WTC11 (cell line): ENCODE data around the gene SI. TPM values are rescaled to one million over a fixed set of nuclear protein-coding genes. Genes with fewer than 3 reads are reported as not detected.

Experiments
- ATAC-seq: fragments of 200-7000 bp; cut with Tn5 transposase; 2 replicates; pipeline ENCODE4 v1.10.0; 2021; ENCODE audit warnings: mild to moderate bottlenecking, moderate library complexity
- CTCF ChIA-PET: fragments of 300-600 bp; sonication (Branson Sonifier 250); formaldehyde crosslinking; loops from one replicate; lab custom pipeline; 2021; ENCODE audit warnings: antibody characterized with exemption; lab: Charles Lee
- POLR2A ChIA-PET: fragments of 350-600 bp; sonication (Branson Sonifier 250); formaldehyde crosslinking; loops from one replicate; lab custom pipeline; 2021; ENCODE audit warnings: antibody characterized with exemption; lab: Charles Lee
- DNase-seq: peaks from one replicate; pipeline ENCODE4 v3.0.0; 2021; ENCODE audit warnings: low spot score
- H3K27ac Mint-ChIP-seq: 2 replicates; pipeline ENCODE4 v1.8.0; 2021; ENCODE audit warnings: mixed read lengths
- H3K27me3 Mint-ChIP-seq: 2 replicates; pipeline ENCODE4 v1.8.0; 2021; ENCODE audit warnings: low read depth, mild to moderate bottlenecking, moderate library complexity, mixed read lengths
- H3K36me3 Mint-ChIP-seq: 2 replicates; pipeline ENCODE4 v1.8.0; 2021; ENCODE audit warnings: mixed read lengths
- H3K4me1 Mint-ChIP-seq: 2 replicates; pipeline ENCODE4 v1.8.0; 2022; ENCODE audit warnings: mixed read lengths
- H3K4me3 Mint-ChIP-seq: 2 replicates; pipeline ENCODE4 v1.8.0; 2021; ENCODE audit warnings: mild to moderate bottlenecking, moderate library complexity, mixed read lengths
- H3K9me3 Mint-ChIP-seq: 2 replicates; pipeline ENCODE4 v1.8.0; 2021; ENCODE audit warnings: mixed read lengths
- ATF1 ChIP-seq: sonication (generic); formaldehyde crosslinking; IDR thresholded peaks from 2 replicates; pipeline ENCODE4 v1.8.1; 2023; ENCODE audit warnings: mild to moderate bottlenecking, moderate library complexity, missing genetic modification reagents
- GTF2I ChIP-seq: fragments of 250-450 bp; sonication (Bioruptor Pico); conservative IDR thresholded peaks from 2 replicates; pipeline ENCODE4 v1.4.0; 2021; ENCODE audit warnings: mild to moderate bottlenecking
- HMGA2 ChIP-seq: fragments of 250-450 bp; sonication (Bioruptor Pico); IDR thresholded peaks from 2 replicates; pipeline ENCODE4 v1.4.0; 2021; ENCODE audit warnings: mild to moderate bottlenecking, moderate library complexity
- JAZF1 ChIP-seq: fragments of 250-450 bp; sonication (Bioruptor Pico); IDR thresholded peaks from 2 replicates; pipeline ENCODE4 v1.9.0; 2021; ENCODE audit warnings: moderate library complexity, mild to moderate bottlenecking, inconsistent platforms
- MYBL2 ChIP-seq: sonication (generic); formaldehyde crosslinking; IDR thresholded peaks from 2 replicates; pipeline ENCODE4 v1.8.1; 2023; ENCODE audit warnings: mild to moderate bottlenecking, moderate library complexity, missing genetic modification reagents
- NFYB ChIP-seq: sonication (generic); formaldehyde crosslinking; conservative IDR thresholded peaks from 2 replicates; pipeline ENCODE4 v1.8.0; 2022; ENCODE audit warnings: low read depth, missing genetic modification reagents
- NR3C1 ChIP-seq: sonication (generic); formaldehyde crosslinking; conservative IDR thresholded peaks from 2 replicates; pipeline ENCODE4 v1.8.1; 2023; ENCODE audit warnings: low read depth, mild to moderate bottlenecking, missing genetic modification reagents
- PRRX2 ChIP-seq: fragments of 250-450 bp; sonication (Bioruptor Pico); IDR thresholded peaks from 2 replicates; pipeline ENCODE4 v1.8.0; 2021; ENCODE audit warnings: mild to moderate bottlenecking
- RELA ChIP-seq: sonication (generic); formaldehyde crosslinking; IDR thresholded peaks from 2 replicates; pipeline ENCODE4 v1.8.1; 2022; ENCODE audit warnings: missing genetic modification reagents, mild to moderate bottlenecking, borderline replicate concordance
- SMAD4 ChIP-seq: sonication (generic); formaldehyde crosslinking; IDR thresholded peaks from 2 replicates; pipeline ENCODE4 v1.8.0; 2022; ENCODE audit warnings: mild to moderate bottlenecking, missing genetic modification reagents
- TEAD1 ChIP-seq: sonication (generic); formaldehyde crosslinking; IDR thresholded peaks from 2 replicates; pipeline ENCODE4 v1.8.0; 2022; ENCODE audit warnings: mild to moderate bottlenecking, missing genetic modification reagents
- ZNF263 ChIP-seq: sonication (generic); formaldehyde crosslinking; IDR thresholded peaks from 2 replicates; pipeline ENCODE4 v1.8.1; 2022; ENCODE audit warnings: low read depth, mild to moderate bottlenecking, moderate library complexity, missing genetic modification reagents
- ZNF671 ChIP-seq: fragments of 250-450 bp; sonication (Bioruptor Pico); IDR thresholded peaks from 2 replicates; pipeline ENCODE4 v1.8.0; 2021; ENCODE audit warnings: mild to moderate bottlenecking
- total RNA-seq: library from RNA; stranded (reverse); gene quantifications from 3 replicates; pipeline ENCODE4 v1.2.3, GENCODE V29; 2021
- TF ChIP-seq, protein P1 (sequence below): sonication (generic); formaldehyde crosslinking; IDR thresholded peaks from 2 replicates; pipeline ENCODE4 v1.8.1; 2023; ENCODE audit warnings: mild to moderate bottlenecking, missing genetic modification reagents
- TF ChIP-seq, protein P2 (sequence below): fragments of 200-600 bp; IDR thresholded peaks from 2 replicates; pipeline ENCODE4 v1.8.0; 2022; ENCODE audit warnings: antibody characterized with exemption
- TF ChIP-seq, protein P3 (sequence below): sonication (generic); formaldehyde crosslinking; IDR thresholded peaks from 2 replicates; pipeline ENCODE4 v1.8.1; 2022; ENCODE audit warnings: mild to moderate bottlenecking, moderate library complexity, missing genetic modification reagents
- TF ChIP-seq, protein P4 (sequence below): fragments of 250-450 bp; sonication (Bioruptor Pico); IDR thresholded peaks from 2 replicates; pipeline ENCODE4 v1.9.0; 2021; ENCODE audit warnings: mild to moderate bottlenecking
- TF ChIP-seq, protein P5 (sequence below): sonication (generic); formaldehyde crosslinking; IDR thresholded peaks from 2 replicates; pipeline ENCODE4 v1.8.1; 2023; ENCODE audit warnings: mild to moderate bottlenecking, missing genetic modification reagents

Gene SI
- total RNA-seq, 1 experiment from 2014 or later: not detected

DNA sequence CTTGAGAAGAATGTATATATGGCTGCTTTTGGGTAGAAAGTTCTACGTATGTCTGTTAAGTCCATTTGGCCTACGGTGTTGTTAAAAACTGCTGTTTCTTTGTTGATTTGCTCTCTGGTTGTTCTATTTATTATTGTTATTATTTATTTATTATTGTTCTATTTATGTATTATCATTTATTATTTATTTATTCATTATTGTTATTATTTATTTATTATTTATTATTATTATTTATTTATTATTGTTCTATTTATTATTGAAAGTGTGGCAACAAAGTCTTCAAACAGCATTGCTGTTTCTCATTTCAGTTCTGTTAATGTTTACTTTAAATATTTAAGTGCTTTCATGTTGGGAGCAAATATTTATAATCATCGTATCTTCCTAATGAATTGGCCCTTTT lies 66.7 kb downstream of the SI start:
- no peaks in the 10 kb centered on the region for H3K27me3 Mint-ChIP-seq
- TF ChIP-seq SMAD4 (CRISPR knock-in tag) (no peak), HMGA2 (CRISPR knock-in tag) (peak; percentile 99), NR3C1 (CRISPR knock-in tag) (no peak)
- TF ChIP-seq, all 79 proteins: peak for 1
- ChIA-PET CTCF (no interaction called here), POLR2A (no interaction called here)
- H3K36me3 Mint-ChIP-seq: no peaks in the 10 kb centered on the region
- H3K9me3 Mint-ChIP-seq: no peaks in the 10 kb centered on the region
- ATAC-seq (no peak), DNase-seq (no peak)
- no peak overlapping the region for H3K27ac Mint-ChIP-seq
- H3K4me3 Mint-ChIP-seq: no peak overlapping the region
- H3K4me1 Mint-ChIP-seq: no peaks in the 10 kb centered on the region

DNA sequence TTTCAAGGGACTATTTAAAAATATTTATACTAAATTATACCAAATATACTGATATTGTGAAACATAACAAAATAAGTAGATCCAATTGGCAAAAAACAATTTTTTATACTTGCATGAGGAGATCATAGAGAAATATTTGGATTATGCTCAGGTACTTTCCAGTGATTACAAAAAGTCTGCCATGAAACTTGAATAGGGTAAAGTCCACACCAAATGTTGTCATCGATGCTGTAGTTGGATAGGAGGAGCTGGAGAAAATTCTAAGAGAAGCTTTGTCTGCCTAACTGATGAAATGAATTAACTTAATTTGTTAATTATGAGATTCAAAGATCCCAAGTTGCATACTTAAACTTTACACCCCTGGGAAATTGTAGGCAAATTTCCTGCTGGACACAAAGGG lies 93.3 kb downstream of the SI start:
- no peaks in the 10 kb centered on the region for H3K36me3 Mint-ChIP-seq
- H3K27ac Mint-ChIP-seq: no peak overlapping the region
- ChIA-PET CTCF (interaction anchor here (0.8 kb wide), 1 partner anchor 222 kb away, joined by 3 read pairs; no protein-coding TSS in a partner anchor), POLR2A (no interaction called here)
- DNase-seq (no peak), ATAC-seq (no peak)
- no peak for TF ChIP-seq ZNF671 (CRISPR knock-in tag)
- TF ChIP-seq, protein P1, sequence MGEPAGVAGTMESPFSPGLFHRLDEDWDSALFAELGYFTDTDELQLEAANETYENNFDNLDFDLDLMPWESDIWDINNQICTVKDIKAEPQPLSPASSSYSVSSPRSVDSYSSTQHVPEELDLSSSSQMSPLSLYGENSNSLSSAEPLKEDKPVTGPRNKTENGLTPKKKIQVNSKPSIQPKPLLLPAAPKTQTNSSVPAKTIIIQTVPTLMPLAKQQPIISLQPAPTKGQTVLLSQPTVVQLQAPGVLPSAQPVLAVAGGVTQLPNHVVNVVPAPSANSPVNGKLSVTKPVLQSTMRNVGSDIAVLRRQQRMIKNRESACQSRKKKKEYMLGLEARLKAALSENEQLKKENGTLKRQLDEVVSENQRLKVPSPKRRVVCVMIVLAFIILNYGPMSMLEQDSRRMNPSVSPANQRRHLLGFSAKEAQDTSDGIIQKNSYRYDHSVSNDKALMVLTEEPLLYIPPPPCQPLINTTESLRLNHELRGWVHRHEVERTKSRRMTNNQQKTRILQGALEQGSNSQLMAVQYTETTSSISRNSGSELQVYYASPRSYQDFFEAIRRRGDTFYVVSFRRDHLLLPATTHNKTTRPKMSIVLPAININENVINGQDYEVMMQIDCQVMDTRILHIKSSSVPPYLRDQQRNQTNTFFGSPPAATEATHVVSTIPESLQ (CRISPR knock-in tag): no peak
- no peak for TF ChIP-seq NFYB
- no peak for TF ChIP-seq GTF2I (CRISPR knock-in tag)
- no peak for TF ChIP-seq NR3C1 (CRISPR knock-in tag)
- TF ChIP-seq HMGA2 (CRISPR knock-in tag): no peak
- no peak for TF ChIP-seq RELA (CRISPR knock-in tag)
- TF ChIP-seq, protein P2, sequence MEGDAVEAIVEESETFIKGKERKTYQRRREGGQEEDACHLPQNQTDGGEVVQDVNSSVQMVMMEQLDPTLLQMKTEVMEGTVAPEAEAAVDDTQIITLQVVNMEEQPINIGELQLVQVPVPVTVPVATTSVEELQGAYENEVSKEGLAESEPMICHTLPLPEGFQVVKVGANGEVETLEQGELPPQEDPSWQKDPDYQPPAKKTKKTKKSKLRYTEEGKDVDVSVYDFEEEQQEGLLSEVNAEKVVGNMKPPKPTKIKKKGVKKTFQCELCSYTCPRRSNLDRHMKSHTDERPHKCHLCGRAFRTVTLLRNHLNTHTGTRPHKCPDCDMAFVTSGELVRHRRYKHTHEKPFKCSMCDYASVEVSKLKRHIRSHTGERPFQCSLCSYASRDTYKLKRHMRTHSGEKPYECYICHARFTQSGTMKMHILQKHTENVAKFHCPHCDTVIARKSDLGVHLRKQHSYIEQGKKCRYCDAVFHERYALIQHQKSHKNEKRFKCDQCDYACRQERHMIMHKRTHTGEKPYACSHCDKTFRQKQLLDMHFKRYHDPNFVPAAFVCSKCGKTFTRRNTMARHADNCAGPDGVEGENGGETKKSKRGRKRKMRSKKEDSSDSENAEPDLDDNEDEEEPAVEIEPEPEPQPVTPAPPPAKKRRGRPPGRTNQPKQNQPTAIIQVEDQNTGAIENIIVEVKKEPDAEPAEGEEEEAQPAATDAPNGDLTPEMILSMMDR: no peak
- no peak for TF ChIP-seq MYBL2 (CRISPR knock-in tag)
- TF ChIP-seq ATF1: no peak
- TF ChIP-seq, protein P3, sequence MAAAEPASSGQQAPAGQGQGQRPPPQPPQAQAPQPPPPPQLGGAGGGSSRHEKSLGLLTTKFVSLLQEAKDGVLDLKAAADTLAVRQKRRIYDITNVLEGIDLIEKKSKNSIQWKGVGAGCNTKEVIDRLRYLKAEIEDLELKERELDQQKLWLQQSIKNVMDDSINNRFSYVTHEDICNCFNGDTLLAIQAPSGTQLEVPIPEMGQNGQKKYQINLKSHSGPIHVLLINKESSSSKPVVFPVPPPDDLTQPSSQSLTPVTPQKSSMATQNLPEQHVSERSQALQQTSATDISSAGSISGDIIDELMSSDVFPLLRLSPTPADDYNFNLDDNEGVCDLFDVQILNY: no peak
- TF ChIP-seq, protein P4, sequence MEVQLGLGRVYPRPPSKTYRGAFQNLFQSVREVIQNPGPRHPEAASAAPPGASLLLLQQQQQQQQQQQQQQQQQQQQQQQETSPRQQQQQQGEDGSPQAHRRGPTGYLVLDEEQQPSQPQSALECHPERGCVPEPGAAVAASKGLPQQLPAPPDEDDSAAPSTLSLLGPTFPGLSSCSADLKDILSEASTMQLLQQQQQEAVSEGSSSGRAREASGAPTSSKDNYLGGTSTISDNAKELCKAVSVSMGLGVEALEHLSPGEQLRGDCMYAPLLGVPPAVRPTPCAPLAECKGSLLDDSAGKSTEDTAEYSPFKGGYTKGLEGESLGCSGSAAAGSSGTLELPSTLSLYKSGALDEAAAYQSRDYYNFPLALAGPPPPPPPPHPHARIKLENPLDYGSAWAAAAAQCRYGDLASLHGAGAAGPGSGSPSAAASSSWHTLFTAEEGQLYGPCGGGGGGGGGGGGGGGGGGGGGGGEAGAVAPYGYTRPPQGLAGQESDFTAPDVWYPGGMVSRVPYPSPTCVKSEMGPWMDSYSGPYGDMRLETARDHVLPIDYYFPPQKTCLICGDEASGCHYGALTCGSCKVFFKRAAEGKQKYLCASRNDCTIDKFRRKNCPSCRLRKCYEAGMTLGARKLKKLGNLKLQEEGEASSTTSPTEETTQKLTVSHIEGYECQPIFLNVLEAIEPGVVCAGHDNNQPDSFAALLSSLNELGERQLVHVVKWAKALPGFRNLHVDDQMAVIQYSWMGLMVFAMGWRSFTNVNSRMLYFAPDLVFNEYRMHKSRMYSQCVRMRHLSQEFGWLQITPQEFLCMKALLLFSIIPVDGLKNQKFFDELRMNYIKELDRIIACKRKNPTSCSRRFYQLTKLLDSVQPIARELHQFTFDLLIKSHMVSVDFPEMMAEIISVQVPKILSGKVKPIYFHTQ (CRISPR knock-in tag): no peak
- H3K4me3 Mint-ChIP-seq: no peak overlapping the region
- H3K27me3 Mint-ChIP-seq: no peaks in the 10 kb centered on the region
- H3K4me1 Mint-ChIP-seq: no peaks in the 10 kb centered on the region
- H3K9me3 Mint-ChIP-seq: no peaks in the 10 kb centered on the region

DNA sequence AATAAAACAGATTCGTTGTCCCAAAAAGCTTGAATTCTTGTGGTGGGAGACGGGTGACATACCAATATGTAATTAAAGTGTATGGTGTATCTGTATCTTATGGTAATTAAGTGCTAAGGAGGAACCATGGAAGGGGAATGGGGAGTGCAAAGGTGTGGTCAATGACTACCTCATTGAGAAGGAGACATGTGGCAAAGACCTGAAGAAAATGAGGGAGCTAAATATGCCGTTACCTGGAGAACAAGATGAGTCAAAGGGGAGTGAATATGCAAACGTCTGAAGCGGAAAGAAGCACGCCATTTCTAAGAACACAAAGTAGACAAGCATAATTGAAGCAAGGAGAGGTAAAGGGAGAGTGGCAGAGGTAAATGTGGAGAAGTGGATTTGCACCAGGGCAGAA lies 115.7 kb downstream of the SI start:
- POLR2A ChIA-PET: no interaction called here
- ATAC-seq: no peak
- no peaks in the 10 kb centered on the region for H3K27me3 Mint-ChIP-seq
- H3K27ac Mint-ChIP-seq: no peak overlapping the region
- H3K4me3 Mint-ChIP-seq: no peak overlapping the region
- TF ChIP-seq TEAD1 (CRISPR knock-in tag) (no peak), PRRX2 (CRISPR knock-in tag) (no peak), ZNF671 (CRISPR knock-in tag) (no peak), MYBL2 (CRISPR knock-in tag) (no peak), ZNF263 (CRISPR knock-in tag) (no peak), JAZF1 (no peak)
- TF ChIP-seq, protein P2: no peak
- TF ChIP-seq, protein P5, sequence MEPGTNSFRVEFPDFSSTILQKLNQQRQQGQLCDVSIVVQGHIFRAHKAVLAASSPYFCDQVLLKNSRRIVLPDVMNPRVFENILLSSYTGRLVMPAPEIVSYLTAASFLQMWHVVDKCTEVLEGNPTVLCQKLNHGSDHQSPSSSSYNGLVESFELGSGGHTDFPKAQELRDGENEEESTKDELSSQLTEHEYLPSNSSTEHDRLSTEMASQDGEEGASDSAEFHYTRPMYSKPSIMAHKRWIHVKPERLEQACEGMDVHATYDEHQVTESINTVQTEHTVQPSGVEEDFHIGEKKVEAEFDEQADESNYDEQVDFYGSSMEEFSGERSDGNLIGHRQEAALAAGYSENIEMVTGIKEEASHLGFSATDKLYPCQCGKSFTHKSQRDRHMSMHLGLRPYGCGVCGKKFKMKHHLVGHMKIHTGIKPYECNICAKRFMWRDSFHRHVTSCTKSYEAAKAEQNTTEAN (CRISPR knock-in tag): no peak
- no peak for DNase-seq
- no peaks in the 10 kb centered on the region for H3K4me1 Mint-ChIP-seq
- H3K36me3 Mint-ChIP-seq: no peaks in the 10 kb centered on the region
- CTCF ChIA-PET: no interaction called here
- H3K9me3 Mint-ChIP-seq: no peaks in the 10 kb centered on the region
